ENCODE data around the gene ATP13A5.

Gene ATP13A5

GRCh38 chr3:193378706-193379105, at the start of gene ATP13A5:
Gene ATP13A5 (minus strand): TSS chr3:193378753. CDS start chr3:193378725, 28 bp downstream.
- DNase-seq (ENCODE audit: low read depth) = no peak

- no peak for DNase-seq (ENCODE audit: low read depth)
Observed at GRCh38 chr3:193418576-193419373, 40.2 kb upstream of the ATP13A5 start.

GRCh38 chr3:193416629-193417028, 38.1 kb upstream of the ATP13A5 start:
- DNase-seq (ENCODE audit: low read depth) = no peak

DNA sequence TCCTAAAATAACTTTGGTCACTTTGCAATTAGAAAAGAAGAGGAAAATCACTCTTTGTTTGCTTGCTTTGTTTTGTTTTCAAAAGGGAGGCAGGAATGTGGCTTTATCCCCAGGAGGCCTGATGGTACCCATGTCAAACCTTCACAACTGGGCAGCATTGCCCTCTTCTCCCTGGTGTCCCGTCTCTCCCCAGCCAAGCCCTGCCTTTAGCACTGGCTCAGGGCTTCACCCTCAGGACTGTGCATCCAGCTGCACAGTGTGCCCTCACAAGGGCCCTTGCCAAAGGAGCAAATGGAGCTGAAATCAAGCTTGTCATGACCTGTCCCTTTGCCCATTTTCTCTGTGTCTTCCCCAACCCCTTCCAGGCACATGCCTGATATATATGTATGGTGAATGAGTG, 29.1 kb upstream of the ATP13A5 start:
- no peak for DNase-seq (ENCODE audit: low read depth)

DNA sequence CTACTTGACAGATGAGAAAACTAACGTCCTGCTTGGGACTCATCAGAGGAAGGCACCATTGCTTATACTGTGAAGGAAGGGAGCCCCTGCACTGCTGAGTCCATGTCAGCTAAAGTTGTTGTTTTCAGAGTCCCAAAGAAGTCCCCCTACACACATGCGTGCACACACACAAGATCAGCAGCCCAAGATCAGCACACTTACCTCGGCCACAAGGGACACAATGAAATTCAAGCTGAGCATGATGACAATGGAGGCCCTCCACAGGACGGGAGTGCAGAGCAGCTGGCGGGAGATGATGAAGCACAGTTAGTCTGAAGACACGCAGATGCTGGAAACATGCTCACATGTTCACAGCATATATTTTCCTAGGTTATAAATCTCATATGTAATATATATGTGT, 28.6 kb upstream of the ATP13A5 start:
- no peak for DNase-seq (ENCODE audit: low read depth)

GRCh38 chr3:193403307-193403706, 24.8 kb upstream of the ATP13A5 start:
- no peak for DNase-seq (ENCODE audit: low read depth)

DNA sequence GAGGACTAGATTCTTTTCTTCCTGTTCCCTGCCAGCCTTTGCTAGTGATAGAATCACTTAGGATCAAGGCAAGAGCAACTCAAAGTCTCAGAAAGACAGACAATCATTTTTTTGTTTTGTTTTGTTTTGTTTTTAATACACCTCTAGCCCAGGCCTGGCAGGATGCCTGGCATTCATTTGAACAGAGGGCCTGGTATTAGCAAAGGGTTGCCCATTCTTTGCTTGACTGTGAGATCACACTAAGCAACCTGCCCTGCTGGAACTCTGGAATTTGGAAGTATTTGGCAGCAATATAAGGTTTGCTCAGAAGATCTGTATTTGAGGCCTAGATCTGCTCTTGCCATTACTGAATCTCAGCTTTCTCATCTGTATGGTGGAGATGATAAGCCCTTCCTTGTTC, 21.8 kb upstream of the ATP13A5 start:
- DNase-seq (ENCODE audit: low read depth) = no peak

GRCh38 chr3:193396451-193397244, 18.1 kb upstream of the ATP13A5 start:
- DNase-seq (ENCODE audit: low read depth) = no peak

GRCh38 chr3:193391902-193392301, 13.3 kb upstream of the ATP13A5 start:
- DNase-seq (ENCODE audit: low read depth) = no peak

DNA sequence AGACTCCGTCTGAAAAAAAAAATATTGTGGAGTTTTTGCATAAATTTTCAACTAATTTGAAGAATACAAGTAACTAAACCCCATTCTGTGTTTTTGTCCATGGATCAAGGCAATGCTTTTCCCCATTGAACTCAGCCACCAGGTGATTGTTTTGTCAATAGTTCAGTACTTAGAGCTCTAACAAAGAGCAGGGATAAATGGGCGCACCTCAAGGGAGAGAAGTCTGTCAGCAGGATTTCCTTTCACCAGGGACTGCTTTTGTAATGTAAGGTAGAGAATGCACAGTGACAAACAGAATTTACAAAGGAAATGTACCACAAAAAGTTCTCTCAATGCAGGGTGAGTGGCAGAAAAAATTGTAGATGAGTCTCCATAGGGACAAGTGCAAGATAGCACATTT, 10.8 kb upstream of the ATP13A5 start:
- DNase-seq (ENCODE audit: low read depth) = no peak

GRCh38 chr3:193388361-193388760, 9.8 kb upstream of the ATP13A5 start:
- no peak for DNase-seq (ENCODE audit: low read depth)

DNA sequence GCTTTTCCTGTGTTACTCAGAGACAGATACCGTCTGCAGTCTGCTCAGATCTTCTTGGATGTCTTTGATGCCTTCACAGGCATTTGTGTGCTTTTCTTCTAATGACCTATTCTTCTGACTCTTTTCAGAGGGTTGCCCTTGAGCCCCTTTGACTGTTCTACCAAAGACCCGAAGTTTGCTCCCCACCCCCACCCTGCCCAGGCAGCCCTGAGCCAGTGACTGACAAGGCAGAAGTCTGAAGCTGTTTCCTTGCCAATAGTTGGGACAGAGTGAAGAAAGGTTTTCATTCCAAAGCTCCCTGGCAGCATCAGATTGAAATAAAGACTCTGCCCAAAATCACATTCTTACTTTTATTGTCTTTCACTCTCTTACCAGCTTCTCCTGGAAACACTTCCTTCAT, 9.0 kb upstream of the ATP13A5 start:
- DNase-seq (ENCODE audit: low read depth) = no peak

GRCh38 chr3:193377591-193377990, 962 bp downstream of the ATP13A5 start:
- DNase-seq (ENCODE audit: low read depth) = no peak

DNA sequence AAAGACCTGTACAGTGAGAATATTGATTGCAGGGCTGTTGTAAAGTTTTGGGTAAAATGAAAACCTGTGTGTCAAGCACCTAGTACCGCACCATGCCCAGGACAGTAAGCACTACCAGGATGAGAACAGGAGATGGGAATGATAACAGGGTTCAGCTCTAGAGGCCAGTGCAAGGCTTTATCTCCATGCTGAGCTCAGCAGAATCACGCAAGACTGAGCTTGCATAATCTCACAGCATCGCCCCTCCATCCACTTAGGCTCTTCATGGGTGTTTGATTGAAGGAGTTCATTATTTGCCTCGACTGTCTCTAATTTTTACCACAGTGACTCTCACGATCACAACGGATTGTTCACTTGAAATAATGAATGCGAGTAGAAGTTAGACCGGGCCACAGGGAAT, 2.9 kb downstream of the ATP13A5 start:
- no peak for DNase-seq (ENCODE audit: low read depth)

GRCh38 chr3:193372783-193373182, 5.8 kb downstream of the ATP13A5 start:
- no peak for DNase-seq (ENCODE audit: low read depth)

GRCh38 chr3:193367868-193368267, 10.7 kb downstream of the ATP13A5 start:
- no peak for DNase-seq (ENCODE audit: low read depth)

DNA sequence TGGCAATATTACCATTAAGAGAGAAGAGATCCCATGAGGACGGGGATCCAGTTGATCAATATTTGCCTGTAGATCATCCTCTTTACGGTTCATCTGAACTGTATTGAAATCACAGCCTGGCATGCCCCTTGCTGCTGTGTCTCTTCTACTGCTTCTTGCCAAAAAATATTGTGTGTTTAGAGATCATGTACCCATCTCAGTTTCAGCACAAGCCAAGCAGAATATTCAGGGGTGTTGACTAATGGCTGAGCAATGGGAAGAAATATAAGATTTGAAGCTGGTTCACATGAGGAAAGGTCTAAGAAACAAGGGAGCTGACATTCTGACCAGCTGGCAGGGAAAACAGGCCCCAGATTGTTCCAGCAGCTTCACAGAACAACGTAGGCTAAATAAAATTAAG, 21.3 kb downstream of the ATP13A5 start:
- no peak for DNase-seq (ENCODE audit: low read depth)

GRCh38 chr3:193354423-193354822, 24.1 kb downstream of the ATP13A5 start:
- DNase-seq (ENCODE audit: low read depth) = no peak

- no peak for DNase-seq (ENCODE audit: low read depth)
Observed at GRCh38 chr3:193350744-193351143, 27.8 kb downstream of the ATP13A5 start.

- DNase-seq (ENCODE audit: low read depth) = no peak
Observed at GRCh38 chr3:193348686-193349085, 29.9 kb downstream of the ATP13A5 start.

- no peak for DNase-seq (ENCODE audit: low read depth)
Observed at GRCh38 chr3:193347521-193348501, 30.7 kb downstream of the ATP13A5 start.

DNA sequence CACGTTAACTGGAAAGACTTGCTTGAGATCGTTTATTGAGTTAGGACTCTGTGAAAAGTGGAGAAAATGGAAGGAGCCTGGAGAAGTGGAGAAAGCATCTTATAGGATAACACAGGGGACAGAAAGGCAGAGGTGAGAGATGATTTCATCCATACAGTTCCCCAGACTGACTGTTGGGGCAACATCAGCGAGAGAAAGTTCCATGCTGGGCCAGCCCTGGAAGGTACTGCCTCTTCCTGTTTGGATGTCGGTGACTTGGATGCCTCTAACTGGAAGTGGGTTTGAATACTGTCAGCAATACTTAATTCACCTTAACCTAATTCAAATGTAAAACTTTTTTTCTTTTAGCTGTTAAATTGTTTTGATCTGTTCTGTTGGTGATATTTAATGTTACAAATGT, 32.3 kb downstream of the ATP13A5 start:
- no peak for DNase-seq (ENCODE audit: low read depth)
